Pons (tissue), 1 donor: Measurements from ENCODE around the gene BHMT.

ENCODE experiments used
- DNase-seq: peaks from one replicate; pipeline ENCODE4 v3.0.0-alpha.2; 2016; ENCODE audit warnings: low spot score

BHMT gene, protein sequence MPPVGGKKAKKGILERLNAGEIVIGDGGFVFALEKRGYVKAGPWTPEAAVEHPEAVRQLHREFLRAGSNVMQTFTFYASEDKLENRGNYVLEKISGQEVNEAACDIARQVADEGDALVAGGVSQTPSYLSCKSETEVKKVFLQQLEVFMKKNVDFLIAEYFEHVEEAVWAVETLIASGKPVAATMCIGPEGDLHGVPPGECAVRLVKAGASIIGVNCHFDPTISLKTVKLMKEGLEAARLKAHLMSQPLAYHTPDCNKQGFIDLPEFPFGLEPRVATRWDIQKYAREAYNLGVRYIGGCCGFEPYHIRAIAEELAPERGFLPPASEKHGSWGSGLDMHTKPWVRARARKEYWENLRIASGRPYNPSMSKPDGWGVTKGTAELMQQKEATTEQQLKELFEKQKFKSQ

DNA sequence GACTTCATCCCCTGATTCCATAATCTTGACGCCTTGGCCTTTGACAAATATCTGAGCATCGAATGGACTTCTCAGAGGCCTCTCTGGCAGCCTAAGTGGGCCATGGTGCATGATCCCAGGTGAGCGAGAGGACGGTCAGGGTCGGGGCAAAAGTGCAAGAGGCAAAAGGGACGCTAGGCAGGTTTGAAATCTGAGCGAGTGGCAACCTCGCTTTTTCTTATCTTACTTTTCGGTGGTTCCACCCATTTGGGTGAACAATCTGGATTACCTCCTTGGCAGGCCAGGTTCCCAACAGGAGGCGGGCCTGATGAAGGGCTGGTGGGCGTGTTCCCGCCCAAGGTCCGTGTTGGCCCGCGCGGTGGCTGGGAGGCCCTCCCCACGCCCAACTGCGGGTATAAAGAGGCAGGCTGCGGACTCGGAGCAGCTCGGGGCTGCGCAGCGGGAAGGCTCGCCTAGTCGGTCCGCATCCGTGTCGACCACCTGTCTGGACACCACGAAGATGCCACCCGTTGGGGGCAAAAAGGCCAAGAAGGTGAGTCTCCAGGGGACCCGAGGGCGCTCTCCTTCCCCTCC is at the start of gene BHMT:
Gene BHMT, plus strand, starts transcription at position 423 of the 573 bp plus-strand sequence. Its CDS starts 77 bp downstream, at position 500.
- no peak for DNase-seq

DNA sequence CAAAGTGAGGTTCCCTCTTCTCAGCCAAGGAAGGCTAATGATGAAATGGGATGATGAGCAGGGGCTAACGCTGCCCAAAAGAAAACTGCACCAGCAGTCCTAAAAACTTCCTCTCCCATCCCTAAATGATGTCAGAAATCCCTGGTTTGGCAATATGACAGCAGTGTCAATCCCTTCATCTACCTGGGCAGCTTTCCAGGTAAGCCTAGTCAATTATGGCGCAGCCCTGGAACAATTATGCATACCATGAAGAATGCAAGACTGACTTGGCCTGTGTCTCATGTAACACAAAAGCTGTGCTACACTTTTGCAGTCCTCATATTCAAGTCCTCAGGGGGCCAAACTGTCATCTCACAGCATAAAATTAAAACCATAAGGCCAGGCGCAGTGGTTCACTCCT is 49.2 kb upstream of the BHMT start:
- DNase-seq: no peak

DNA sequence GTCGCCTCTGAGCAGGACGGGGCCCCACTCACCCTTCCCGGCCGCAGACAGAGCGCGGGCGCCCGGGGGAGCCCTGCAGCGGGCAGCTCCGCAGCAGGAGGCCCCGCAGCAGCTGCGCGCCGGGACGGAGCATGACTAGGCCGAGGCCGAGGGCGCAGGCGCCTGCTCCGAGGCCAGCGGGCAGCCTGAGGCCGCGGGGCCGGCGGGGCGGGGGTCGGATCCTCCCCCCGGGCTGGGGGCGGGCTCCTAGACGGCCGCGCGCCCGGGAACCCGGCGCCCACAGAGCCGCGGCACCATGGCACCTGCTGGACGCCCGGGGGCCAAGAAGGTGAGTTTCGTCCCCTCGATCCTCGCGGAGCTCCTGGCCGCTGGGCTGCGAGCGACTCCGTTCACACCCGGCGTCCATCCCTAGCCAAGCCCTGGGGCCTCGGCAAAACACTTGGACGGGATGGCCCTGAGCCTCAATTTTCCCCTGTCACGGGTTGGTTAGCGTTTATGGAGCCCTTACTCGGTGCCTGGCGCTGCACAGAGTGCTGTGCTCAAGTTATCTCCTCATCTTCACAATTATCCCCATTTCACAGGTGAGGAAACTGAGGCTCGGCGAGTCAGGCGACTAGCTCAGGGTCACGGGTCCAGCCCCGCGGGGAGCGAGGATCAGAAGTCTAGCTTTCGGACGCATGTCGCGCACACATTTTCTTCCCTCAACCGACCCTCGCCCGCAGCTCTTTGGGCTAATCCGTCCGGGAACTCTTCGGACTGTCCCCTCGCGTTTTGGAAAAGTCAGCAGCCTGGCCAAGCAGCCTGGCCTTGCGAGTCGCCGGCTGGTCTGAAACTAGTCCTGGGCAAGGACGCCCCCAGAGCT is 41.9 kb upstream of the BHMT start, which contains the start of the genes BHMT2 and DMGDH:
Gene BHMT2, plus strand, starts transcription at position 280 of the 862 bp plus-strand sequence. Its CDS starts 16 bp downstream, at position 296.
Gene DMGDH, minus strand, starts transcription at position 187 of the 862 bp plus-strand sequence. Its CDS starts 54 bp downstream, at position 133.
- no peak for DNase-seq

DNA sequence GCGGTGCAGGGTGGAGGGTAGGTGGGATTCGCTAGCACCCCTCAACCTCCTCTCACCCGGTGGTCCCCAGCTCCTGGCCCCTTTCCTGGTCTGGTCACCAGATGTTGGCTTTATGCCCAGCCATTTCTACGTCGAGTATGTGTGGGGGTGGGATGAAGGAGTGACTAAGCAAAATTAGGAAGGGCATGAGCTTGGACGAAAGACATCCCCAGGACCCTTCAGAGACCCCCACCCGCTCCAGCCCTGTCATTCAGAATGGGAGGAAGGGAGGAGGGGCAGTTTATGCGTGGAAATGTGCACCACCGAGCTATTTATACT is 41.3 kb upstream of the BHMT start:
- DNase-seq: no peak

DNA sequence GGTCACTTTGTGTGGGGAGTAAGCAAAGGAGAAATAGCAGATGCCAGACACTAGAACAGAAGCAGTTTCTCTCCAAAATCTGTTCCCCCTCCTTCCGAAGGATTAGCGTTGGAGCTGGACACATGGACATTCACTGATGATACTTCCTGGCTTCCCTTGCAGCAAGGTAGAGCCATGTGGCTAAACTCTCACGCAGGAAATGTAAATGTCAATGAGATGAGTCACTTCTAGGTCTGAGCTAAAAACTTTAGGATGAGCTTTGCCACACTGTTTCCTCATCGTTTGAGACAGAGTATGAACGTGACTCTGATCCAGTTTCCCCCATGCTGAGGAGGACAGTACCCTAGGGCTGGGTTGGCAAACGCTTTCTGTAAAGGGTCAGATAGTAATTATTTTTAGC is 37.0 kb upstream of the BHMT start:
- no peak for DNase-seq

DNA sequence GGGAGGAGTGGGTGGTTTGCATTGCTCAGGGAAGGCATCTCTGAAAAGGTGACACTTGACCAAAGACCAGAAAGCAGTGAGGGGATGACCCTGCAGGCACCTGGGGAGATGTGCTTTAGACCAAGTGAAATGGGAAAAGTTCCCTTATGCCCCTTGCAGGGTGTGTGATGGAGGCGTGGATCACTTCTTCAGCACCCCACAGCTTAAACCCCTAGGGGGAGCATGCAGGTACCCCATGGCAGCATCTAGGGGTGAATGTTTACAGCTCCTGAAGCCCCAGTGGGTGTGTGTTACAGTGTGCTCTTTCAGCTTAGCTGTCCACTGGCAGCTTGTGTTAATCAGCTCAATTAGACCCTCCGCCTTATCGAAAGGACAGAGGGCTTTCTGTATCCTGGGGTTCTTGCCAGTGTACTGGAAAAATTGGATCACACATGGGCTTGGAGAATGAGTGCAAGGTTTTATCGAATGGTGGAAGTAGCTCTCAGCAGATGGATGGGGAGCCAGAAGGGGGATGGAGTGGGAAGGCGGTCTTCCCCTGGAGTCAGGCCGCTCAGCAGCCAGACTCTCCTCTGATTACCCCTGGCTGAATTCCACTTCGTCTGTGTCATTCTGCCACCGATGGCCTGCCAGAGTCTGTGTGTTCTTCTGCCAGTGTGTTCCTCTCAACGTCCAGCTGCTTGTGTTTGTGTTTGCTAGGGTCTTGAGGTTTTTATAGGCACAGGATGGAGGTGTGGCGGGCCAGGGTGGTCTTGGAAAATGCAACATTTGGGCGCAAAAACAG is 35.8 kb upstream of the BHMT start:
- DNase-seq: no peak

DNA sequence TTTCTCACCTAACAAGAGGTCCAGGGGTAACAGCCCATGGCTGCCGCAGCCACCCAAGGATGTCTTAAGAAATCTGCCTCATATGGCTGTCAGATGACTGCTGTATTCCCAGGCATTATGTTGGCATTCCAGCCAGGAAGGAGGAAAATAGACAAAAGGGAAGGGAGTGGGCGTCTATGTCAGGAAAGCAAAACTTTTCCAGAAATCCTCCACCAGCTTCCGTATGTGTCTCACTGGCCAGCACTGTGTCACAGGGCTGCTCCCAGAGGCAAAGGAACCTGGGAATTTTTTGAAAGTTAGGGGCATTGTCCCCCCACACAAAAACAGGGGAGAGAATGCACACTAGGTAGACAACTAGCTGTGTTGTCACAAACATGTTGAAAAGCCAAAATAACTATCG is 34.8 kb upstream of the BHMT start:
- no peak for DNase-seq

DNA sequence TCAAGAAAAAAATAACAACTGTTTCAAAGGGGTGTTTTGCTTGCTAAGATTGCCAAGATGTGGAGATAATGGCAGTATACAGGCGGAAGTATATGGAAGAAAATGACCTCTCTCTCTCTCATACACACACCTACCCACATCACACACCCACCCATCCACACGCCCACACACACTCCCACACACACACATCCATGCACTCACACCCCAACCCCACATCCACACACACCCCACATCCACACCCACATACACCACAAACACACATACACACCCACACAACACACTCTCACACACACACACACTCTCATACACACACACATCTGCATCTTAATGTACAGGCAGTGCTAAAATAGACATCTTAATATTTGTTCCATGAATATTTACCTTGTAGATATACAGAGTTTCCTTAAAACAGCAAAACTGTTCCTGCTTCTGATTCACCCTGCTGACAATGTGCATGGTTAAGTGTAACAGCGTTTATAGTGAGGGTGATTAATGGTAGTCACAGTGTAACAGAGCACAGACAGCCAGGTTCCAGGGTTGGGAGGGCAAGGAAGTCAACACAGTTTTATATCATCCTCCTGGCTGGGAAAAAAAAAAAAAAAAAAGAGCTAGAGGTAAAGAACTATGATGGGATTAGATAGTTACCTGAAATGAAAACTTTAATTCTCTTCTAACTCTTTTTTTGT is 33.8 kb upstream of the BHMT start:
- DNase-seq: no peak

DNA sequence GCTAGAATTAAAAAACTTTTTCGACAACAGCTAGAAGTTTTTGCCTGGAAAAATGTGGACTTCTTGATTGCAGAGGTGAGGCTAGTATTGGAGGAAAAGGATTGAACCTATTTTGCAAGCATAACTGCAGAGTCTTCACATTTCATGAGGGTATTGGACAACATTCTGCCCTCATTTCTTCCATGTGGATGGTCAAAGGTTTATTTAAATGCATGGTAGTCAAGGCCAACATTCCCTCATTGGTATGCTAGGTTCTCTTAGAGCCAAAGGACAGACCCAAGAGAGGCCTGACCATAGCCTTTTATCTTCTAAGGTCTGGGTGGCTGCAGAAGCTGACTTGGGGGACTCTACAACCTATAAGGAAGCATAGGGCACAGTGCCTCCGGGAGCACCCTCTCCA is 30.8 kb upstream of the BHMT start:
- DNase-seq: no peak

DNA sequence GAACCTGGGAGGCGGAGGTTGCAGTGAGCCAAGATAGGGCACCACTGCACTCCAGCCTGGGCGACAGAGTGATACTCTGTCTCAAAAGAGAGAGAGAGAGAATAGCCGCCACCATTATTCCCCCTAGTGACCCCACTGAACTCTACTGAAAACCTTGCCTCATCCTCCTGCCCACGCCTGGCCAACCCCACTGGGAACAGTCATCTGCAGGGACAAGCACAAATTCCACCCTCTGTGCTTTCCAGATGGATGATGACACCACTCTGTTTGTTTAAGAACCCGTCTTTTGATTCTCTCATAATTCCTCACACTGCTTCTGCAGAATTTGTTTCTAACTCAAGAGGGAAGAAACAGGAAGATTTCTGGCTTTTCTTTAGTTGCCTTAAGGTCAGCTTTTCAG is 29.8 kb upstream of the BHMT start:
- no peak for DNase-seq

DNA sequence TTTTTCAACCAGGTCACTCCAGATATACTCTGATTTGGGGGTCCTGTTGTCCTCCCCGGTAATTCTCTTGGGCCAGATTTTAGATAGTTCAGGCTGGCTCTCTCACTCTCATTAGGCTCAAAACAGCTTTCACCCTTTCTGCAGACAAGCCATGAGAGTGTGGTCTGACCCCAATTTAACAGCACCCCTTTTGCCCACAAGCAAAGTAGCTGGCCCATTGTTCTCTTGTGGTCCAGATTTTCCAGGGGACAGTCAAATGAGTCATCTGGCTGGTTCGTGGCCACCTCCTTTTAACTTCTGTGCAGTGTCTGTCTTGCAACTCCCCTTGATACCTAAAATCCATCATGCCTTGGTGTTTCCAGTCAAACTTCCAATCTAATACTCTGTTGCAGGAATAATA is 25.5 kb upstream of the BHMT start:
- no peak for DNase-seq

DNA sequence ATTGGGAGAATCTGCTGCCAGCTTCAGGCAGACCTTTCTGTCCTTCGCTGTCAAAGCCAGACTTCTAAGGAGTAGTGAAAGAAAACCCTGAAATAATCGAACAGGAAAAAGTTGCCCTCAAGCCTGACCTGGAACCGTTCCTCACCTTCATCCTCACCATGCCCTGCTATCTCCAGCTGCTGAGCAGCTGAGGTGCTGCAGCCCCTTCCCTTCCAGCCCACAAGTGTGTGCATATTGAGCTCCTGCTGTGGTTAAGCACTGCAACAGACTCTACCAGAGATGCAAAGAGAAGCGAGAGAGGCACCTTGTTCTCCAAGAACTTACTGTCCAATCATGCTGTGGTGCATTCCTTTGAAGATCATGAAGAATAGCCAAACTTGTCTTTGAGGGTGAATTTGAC is 23.1 kb upstream of the BHMT start:
- no peak for DNase-seq

DNA sequence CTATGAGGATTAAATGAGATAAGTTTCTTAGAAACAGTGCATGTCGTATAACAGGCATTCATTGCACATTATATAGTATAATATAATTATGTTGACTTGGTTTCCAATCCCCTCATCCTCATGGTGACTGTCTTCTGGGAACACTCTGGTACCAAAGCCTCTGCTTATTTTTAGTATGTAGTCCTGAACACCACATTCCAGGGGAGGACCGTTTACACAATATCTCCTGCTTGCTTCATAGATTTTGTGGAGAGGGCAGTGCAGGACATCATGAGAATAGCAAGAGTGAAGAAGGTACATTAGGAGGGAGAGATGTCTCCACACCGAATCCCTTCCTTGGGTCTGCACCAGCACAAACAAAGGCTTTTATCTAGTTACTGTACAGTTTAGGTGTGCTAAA is 20.5 kb upstream of the BHMT start:
- no peak for DNase-seq

DNA sequence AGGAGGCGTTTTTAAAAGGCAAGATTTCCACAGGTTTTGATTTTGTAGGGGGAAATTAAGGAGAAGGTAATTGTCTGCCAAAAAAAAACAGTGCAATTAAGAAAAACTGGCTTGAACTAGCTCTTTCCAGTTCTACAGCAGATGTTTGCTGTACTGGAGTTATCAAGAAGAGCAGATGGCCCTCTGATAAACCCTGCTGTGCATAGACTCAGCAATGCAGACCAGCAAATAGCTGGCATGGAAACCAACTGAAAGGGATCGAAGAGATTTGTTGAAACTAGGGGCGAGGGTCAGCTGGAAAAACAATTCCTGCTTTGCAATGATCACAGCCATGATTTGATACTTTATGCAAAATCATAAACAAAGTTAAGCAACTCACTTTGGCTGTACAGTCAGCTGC is 17.8 kb upstream of the BHMT start:
- DNase-seq: no peak

DNA sequence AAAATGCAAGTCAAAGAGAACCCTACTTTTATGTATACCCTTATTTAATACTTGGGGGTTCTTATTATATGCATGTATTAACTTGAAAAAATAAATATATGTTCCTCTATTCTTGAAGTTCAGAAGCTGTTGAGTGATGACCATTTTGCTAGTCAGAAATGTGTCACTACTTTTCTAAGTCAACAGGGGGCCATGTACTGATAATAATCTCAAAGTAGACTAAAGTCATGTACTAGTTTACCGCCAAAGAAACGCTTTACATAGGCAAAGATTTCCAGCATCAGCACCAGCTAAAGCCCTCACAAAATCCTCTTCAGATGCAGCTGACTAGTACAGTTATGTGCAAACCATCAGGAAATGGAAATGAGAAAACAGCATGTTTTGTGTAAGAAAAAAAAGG is 5.7 kb upstream of the BHMT start:
- no peak for DNase-seq

DNA sequence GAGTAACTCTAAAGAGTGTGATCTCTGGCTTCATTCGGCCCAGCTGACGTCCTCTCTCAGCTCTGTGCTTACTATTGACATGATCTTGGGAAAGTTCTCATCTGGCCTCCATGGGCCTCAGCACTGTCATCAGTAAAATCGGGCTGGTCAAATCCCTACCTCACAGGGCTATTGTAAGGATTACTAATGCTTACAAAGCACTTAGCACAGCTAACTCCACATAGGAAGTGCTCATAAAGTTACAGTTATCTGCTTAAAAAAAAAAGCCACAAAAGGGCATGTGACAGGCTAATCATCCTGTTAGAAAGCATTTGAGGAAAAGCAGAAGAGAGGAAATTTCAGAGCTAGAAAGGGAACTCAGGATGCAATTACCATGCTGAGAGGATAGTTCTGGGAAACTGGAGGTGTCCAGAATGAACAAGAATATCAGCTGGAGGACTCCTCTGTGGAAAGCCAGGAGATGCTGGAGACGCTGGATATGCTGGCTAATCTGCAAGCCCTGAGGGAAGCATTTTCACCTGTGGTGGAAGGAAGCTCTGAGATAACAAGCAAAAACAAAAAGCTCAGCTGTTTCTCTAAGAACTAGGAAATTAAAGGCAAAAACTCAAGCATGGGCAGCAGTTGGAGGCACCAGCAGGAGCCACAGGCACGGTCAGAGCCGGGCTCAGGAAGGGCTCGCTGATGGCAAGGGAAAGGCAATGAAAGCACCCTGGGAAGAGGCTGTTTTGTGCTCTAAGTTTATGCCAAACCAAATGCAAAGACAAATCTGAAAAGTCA is 4.4 kb upstream of the BHMT start:
- peak; percentile 19 for DNase-seq

DNA sequence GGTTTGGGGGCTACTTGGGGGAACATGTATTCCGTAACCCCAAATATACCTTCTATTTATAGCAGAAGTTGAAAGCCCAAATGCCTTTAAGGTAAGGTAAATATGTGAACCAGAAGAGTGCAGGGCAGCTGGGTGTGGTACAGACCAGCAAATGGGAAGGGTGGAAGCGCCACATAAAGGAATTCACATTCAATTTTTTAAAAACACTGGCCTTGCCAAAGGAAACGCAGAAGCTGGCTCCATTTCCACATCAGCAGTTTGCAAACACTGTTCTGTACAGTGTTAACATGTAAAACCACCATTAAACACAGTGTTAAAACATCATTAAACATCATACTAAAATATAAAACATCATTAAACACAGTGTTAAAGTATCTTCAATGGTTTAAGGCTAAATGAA is 3.5 kb upstream of the BHMT start:
- no peak for DNase-seq

DNA sequence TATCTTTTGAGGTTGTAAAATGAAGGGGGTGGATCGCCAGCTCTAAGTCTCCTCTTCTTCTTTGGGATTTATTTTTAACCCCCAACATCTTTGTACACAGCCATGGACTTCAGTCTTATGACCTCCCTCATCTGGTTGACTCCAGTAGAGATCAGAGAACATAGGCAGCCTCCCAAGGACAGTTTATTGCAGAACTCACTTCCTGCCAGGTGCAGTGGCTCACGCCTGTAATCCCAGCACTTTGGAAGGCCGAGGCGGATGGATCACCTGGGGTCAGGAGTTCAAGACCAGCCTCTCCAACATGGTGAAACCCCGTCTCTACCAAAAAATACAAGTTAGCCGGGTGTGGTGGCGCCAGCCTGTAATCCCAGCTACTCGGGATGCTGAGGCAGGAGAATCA is 2.8 kb upstream of the BHMT start:
- no peak for DNase-seq

DNA sequence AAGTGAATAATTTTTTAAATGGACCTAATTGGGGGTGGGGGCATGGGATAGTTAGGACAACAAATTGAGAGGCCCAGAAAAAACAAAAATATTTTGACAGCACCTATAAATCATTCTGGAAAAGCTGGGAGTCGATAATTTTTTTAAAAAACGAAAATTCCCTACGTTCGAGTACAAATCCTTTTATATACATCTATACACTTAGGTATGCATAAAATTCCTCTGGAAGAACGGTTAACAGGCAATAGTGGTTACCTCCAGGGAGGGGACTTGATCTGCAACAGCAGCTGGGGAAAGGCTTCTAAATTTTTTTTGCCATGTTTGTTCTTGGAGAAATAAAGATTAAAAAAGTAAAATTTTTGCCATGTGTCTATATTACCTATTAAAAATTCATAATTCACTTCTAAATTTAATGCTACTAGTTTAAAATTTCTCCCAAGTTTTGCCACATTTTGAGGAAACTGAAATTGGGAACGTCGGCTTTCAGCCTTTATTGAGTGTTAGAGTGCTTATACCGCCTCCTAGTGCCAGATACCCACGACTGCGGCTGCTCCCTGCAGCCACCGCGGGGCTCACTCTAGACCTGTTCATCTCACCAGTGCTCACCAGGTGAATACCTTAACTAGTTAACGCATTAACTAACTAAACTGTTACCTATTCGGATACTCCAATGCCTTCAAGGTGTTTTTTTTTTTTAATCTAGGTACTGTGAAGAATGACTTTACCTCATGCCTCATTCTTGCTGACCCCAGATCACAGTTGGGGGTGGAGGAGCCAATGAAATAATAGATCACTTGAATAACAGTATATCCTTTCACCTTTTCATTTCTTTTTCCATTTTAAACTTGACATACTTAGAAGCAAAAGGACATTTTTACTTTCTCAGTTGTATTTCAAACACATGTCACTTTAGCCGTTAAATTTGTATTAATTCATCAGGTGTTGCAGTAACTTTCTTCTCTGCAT is 1.8 kb upstream of the BHMT start:
- no peak for DNase-seq
